ENCODE measurements around the gene NCKAP1. TPM values are rescaled to one million over a fixed set of nuclear protein-coding genes. Genes with fewer than 3 reads are reported as not detected.

Gene NCKAP1
- total RNA-seq, 1 experiment from 2014 or later, result 112 TPM

DNA sequence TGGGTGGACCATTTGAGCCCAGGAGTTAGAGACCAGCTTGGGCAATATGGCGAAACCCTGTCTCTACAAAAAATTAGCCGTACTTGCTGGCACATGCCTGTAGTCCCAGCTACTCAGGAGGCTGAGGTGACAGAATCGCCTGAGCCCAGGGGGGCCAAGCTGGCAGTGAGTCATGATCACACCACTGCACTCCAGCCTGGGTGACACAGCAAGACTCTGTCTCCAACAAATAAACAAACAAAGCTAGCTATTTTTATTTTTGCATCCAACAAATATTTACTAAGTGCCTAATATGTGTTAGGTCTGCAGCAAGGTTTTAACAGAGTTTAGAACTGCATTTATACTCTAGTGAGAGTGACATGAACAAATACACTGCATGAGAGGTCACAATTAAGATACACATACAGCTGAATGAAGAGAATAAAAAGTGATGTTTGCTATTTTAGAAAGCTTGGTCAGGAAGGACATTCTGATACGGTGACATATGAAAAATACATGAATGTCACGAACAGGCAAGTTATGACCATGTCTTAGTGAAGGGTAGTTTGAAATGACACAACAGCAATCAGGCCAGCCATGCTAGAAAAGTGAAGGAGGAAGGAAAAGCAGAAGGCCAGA, 88.6 kb downstream of the NCKAP1 start:
- no CpG with 5 or more reads among the region's 5 CpGs for WGBS (ENCODE audit: extremely low coverage, insufficient read length, low lambda C conversion rate)
- H3K4ac ChIP-seq (ENCODE audit: low read depth, low read length), result no peak overlapping the region
- H2BK20ac ChIP-seq (ENCODE audit: low read depth, low read length, poor library complexity, severe bottlenecking), result no peak overlapping the region
- Mint-ChIP-seq H3K4me3 (no peak overlapping the region), H3K36me3 (ENCODE audit: insufficient read depth in 1 of 3, low read depth in 3 of 3) (peaks cover 4 to 47% (median 47%) of the 10 kb centered on the region in 3 experiments; a peak in 6 of 7 replicates), H3K27ac (no peak overlapping the region; a peak in 1 of 7 replicates), H3K4me1 (no peaks in the 10 kb centered on the region), H3K27me3 (ENCODE audit: low read depth) (no peaks in the 10 kb centered on the region), H3K9me3 (no peaks in the 10 kb centered on the region)
- H3K9me3 ChIP-seq (ENCODE audit: control insufficient read depth, low read depth, low read length), result no peaks in the 10 kb centered on the region
- no peak overlapping the region for H3K9ac ChIP-seq (ENCODE audit: extremely low read depth, insufficient read length, low read length)
- TF ChIP-seq CTCF (conservative IDR thresholded peaks at IDR 0.05), result no peak
- H4K20me1 ChIP-seq (ENCODE audit: control insufficient read depth, insufficient read depth, insufficient read length), result no peaks in the 10 kb centered on the region
- H3K79me2 ChIP-seq (ENCODE audit: insufficient read depth, low read length), result no peaks in the 10 kb centered on the region
- H3K23me2 ChIP-seq (ENCODE audit: insufficient read length, low read depth, low read length, poor library complexity, severe bottlenecking), result no peaks in the 10 kb centered on the region
- H2BK5ac ChIP-seq (ENCODE audit: insufficient read length, low read length), result no peak overlapping the region
- H4K8ac ChIP-seq (replicated peaks; ENCODE audit: insufficient read length, low read depth, low read length), result no peak overlapping the region
- H3K27me3 ChIP-seq (ENCODE audit: insufficient read depth, low read length), result no peaks in the 10 kb centered on the region
- H3T11ph ChIP-seq (ENCODE audit: low read length), result no peak overlapping the region
- no peak overlapping the region for H2BK15ac ChIP-seq (ENCODE audit: low read depth, low read length)
- H3K18ac ChIP-seq (ENCODE audit: insufficient read length, low read depth, low read length), result no peak overlapping the region
- no peaks in the 10 kb centered on the region for H3K4me1 ChIP-seq (ENCODE audit: insufficient read depth, low read length)
- no peak for DNase-seq
- H3K4me2 ChIP-seq (ENCODE audit: insufficient read depth, insufficient read length, low read length), result no peak overlapping the region
- no peak overlapping the region for H2BK120ac ChIP-seq (ENCODE audit: low read depth, low read length, poor library complexity, severe bottlenecking)
- no peak overlapping the region for H3K56ac ChIP-seq (ENCODE audit: insufficient read length, low read depth, low read length)
- H4K91ac ChIP-seq (ENCODE audit: insufficient read length, low read depth, low read length), result no peak overlapping the region
- no peak overlapping the region for H2BK12ac ChIP-seq (ENCODE audit: insufficient read length, low read depth, low read length)
- no peak overlapping the region for H3K14ac ChIP-seq (ENCODE audit: insufficient read depth, low read length)
- no peak overlapping the region for H3K27ac ChIP-seq (ENCODE audit: insufficient read length, low read depth, low read length)
- H3K79me1 ChIP-seq (ENCODE audit: insufficient read depth, low read depth, low read length, poor library complexity, severe bottlenecking), result no peaks in the 10 kb centered on the region
- no peak overlapping the region for H3K23ac ChIP-seq (ENCODE audit: insufficient read length, low read depth, low read length)
- H2AK5ac ChIP-seq (ENCODE audit: insufficient read length, low read length), result no peak overlapping the region
- no peak overlapping the region for H2AFZ ChIP-seq (ENCODE audit: low read length)
- no peak overlapping the region for H4K5ac ChIP-seq (ENCODE audit: insufficient read length, low read depth, low read length)

Measured in H9 (cell line).